ENCODE results near the gene PKD2L2.
"Not testable (repeated sequence)": the region's sequence is repeated elsewhere in the genome, so short reads cannot be mapped to it uniquely, and the experiment has no call there.

PKD2L2 gene

DNA sequence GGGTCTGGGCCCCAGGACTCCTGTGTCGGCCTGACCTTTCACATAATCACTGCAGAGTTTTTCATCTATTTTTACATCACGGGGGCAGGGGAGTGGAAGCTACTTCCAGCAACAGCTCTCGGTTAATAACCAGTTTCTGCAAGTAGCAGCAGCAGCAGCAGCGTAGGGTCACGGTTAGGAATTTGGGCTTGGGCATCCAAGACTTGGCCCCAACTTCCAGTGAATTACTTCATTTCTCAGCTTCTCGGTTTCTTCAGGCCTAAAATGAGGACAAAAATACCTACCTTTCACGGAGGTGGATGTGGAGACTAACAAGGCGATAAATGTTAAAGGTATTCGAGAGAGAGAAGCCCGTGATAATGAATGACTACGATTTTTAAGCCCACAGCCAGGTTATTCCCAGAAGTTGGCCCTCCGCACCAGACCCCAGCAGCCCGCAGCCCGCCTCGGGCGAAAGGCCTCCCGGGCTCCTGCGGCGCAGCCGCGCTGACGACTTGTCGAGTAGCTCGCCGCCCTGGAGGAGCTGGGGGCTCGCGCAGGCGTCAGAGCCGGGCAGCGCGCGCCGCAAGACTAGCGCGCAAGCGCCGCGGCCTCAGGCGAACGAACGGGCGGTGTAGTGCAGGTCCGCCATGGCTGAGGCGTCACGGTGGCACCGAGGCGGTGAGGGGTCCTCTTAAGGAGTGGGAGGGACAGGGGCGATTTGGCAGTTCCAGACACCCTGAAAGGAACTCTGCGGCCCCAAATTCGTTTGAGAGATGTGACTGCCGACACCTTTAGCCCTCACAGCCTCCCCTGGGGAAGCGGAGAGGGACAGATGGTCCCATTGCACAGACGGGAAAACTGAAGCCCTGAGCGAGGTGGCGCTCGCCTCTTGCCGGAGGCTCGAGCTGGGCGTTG, at the start of gene PKD2L2:
Gene PKD2L2, plus strand, starts transcription at position 595 of the 897 bp plus-strand sequence. Its CDS starts 35 bp downstream, at position 630.
- Histone ChIP-seq H3K36me3 (ENCODE audit: insufficient read depth, low read depth, low read length) (no peaks in the 10 kb centered on the region), H3K4me3 (ENCODE audit: low read length) (peak within 1 kb of the TSS; percentile 66), H3K9me3 (ENCODE audit: insufficient read depth, low read depth, low read length) (no peaks in the 10 kb centered on the region), H3K9ac (ENCODE audit: low read depth, low read length) (peak within 1 kb of the TSS; percentile 51; the same call in 1 of the 2 replicates), H3K27ac (ENCODE audit: low read length) (no peak within 1 kb of the TSS), H3K27me3 (ENCODE audit: insufficient read depth, low read length) (no peaks in the 10 kb centered on the region), H3K4me1 (ENCODE audit: insufficient read depth, low read length) (peaks cover 10% of the 10 kb centered on the region; the same call in 1 of the 2 replicates)

DNA sequence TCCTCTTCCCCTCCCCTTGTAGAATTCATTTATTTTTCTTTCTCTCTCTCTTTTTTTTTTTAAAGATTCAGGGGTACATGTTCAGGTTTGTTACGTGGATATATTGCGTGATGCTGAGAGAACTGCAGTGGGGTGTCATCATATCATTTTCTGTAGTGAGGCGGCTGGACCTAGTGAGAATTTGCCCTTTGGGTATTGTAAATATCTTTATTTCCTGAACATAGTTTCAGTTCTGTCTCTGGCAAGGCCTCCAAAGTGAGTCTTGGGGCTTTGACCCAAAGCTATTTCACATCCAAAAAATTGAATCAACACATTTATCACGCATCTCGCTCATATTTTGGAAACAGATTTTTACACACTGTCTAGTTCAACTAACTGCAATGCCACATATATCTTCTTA, 47.0 kb upstream of the PKD2L2 start:
- no peaks in the 10 kb centered on the region; the same call in 1 of the 2 replicates for H3K4me1 ChIP-seq (ENCODE audit: insufficient read depth, low read length)
- H3K9ac ChIP-seq (ENCODE audit: low read depth, low read length), result no peak overlapping the region
- no peaks in the 10 kb centered on the region for H3K36me3 ChIP-seq (ENCODE audit: insufficient read depth, low read depth, low read length)

DNA sequence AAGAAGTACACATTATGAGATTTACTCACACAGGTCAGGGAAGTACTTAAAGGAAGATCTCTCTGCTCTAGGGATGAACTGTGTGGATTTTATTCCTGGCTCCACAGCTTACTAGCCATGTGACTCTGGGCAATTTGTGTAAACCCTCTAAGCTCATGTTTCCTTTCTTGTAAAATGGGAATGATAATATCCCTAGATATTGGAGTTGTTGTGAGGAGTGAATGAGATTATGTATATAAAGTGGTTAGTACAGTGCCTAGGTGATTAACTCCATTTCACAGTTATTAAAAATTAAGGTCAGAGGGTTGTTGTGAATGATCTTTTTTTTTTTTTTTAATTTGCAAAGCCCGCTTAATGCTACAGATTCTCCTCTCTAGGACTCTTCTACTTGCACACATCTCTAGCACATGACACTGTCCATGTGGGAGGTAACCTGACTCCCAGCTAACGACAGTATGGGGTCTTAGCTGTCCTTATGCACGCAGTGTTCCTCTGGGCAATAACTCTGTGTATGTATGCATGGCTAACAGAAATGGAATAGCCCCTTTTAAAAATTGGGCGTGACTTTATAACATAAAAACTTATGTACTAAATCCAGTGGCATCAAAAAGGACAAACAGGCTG, 45.5 kb upstream of the PKD2L2 start:
- H3K27ac ChIP-seq (ENCODE audit: low read length), result no peak overlapping the region
- H3K4me1 ChIP-seq (ENCODE audit: insufficient read depth, low read length), result no peaks in the 10 kb centered on the region
- H3K27me3 ChIP-seq (ENCODE audit: insufficient read depth, low read length), result no peaks in the 10 kb centered on the region; the same call in 1 of the 2 replicates
- no peaks in the 10 kb centered on the region for H3K9me3 ChIP-seq (ENCODE audit: insufficient read depth, low read depth, low read length)
- no peaks in the 10 kb centered on the region for H3K36me3 ChIP-seq (ENCODE audit: insufficient read depth, low read depth, low read length)
- no peak overlapping the region for H3K4me3 ChIP-seq (ENCODE audit: low read length)
- H3K9ac ChIP-seq (ENCODE audit: low read depth, low read length), result no peak overlapping the region

More for the DNA sequence above, 47.0 kb upstream of the PKD2L2 start:
- Histone ChIP-seq H3K4me3 (ENCODE audit: low read length) (no peak overlapping the region), H3K27me3 (ENCODE audit: insufficient read depth, low read length) (no peaks in the 10 kb centered on the region), H3K9me3 (ENCODE audit: insufficient read depth, low read depth, low read length) (no peaks in the 10 kb centered on the region), H3K27ac (ENCODE audit: low read length) (no peak overlapping the region)

DNA sequence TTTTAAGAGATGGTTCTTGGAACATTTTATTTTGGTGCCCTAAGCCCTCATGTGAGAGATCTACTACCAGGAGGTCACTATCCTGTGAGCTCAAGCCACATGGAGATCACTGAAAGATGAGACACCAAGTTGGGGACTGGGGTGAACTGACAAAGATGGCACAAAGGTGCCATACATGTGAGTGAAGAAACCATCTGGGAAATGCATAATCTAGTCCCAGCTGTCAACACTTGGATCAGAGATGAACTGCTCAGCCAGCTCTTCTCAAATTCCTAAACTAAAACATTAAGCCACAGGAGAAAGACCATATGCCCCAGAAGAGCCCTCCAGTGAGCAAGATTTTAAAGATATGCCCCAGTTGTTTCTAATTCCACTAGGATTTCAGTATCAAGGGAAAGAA, 43.8 kb upstream of the PKD2L2 start:
- H3K27ac ChIP-seq (ENCODE audit: low read length), result no peak overlapping the region
- H3K27me3 ChIP-seq (ENCODE audit: insufficient read depth, low read length), result no peaks in the 10 kb centered on the region; the same call in 1 of the 2 replicates
- no peaks in the 10 kb centered on the region for H3K9me3 ChIP-seq (ENCODE audit: insufficient read depth, low read depth, low read length)
- H3K4me3 ChIP-seq (ENCODE audit: low read length), result no peak overlapping the region
- no peaks in the 10 kb centered on the region for H3K4me1 ChIP-seq (ENCODE audit: insufficient read depth, low read length)
- no peaks in the 10 kb centered on the region for H3K36me3 ChIP-seq (ENCODE audit: insufficient read depth, low read depth, low read length)
- H3K9ac ChIP-seq (ENCODE audit: low read depth, low read length), result no peak overlapping the region

DNA sequence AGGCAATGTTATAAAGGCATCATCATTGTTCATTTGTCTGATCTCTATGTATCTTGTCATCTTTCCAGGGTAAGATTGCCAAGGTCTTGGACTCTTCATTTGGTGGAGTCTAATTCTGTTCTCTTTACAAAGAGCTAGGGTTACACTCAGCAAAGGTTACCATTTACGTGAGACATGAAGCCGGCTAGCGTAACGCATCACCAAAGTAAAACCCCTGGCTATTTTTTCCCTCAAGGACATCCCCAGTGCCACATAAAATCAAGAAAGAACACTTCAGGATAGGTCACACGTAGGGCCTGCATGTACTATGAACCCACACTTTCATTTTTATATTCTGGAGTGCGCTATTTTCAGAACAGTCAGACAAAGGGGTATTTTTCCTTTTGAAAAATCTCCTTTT, 41.6 kb upstream of the PKD2L2 start:
- Histone ChIP-seq H3K9ac (ENCODE audit: low read depth, low read length) (no peak overlapping the region), H3K4me1 (ENCODE audit: insufficient read depth, low read length) (no peaks in the 10 kb centered on the region), H3K4me3 (ENCODE audit: low read length) (no peak overlapping the region), H3K9me3 (ENCODE audit: insufficient read depth, low read depth, low read length) (no peaks in the 10 kb centered on the region), H3K36me3 (ENCODE audit: insufficient read depth, low read depth, low read length) (no peaks in the 10 kb centered on the region), H3K27me3 (ENCODE audit: insufficient read depth, low read length) (no peaks in the 10 kb centered on the region; the same call in 1 of the 2 replicates), H3K27ac (ENCODE audit: low read length) (no peak overlapping the region)

DNA sequence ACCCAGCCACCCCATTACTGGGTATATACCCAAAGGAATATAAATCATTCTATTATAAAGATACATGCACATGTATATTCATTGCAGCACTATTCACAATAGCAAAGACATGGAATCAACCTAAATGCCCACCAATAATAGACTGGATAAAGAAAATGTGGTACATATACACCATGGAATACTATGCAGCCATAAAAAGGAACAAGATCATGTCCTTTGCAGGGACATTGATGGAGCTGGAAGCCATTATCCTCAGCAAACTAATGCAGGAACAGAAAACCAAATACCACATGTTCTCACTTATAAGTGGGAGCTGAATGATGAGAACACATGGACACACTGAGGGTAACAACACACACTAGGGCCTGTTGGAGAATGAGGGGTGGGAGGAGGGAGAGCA, 36.1 kb upstream of the PKD2L2 start:
- H3K27me3 ChIP-seq (ENCODE audit: insufficient read depth, low read length); H3K4me1 ChIP-seq (ENCODE audit: insufficient read depth, low read length); H3K9ac ChIP-seq (ENCODE audit: low read depth, low read length); H3K27ac ChIP-seq (ENCODE audit: low read length); H3K9me3 ChIP-seq (ENCODE audit: insufficient read depth, low read depth, low read length); H3K36me3 ChIP-seq (ENCODE audit: insufficient read depth, low read depth, low read length); H3K4me3 ChIP-seq (ENCODE audit: low read length): not testable (repeated sequence)

DNA sequence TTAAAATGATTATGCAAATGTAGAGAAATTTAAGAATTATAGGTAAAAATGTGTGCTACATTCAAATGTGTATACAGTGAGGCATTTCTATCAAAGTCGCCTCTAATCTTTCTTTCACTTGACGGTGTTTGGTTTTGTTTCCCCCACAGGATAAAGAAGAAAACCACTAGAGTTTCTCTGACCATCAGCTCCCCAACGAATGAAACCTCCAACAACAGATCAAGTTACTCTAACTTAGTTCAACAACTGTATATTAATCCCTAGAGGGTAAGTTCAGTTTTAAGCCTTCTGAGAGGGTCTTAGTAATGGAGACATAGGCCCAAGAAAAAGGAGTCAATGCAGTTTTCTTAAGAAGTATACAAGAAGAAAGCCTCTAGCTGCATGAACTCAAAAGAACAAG, 33.1 kb upstream of the PKD2L2 start:
- H3K36me3 ChIP-seq (ENCODE audit: insufficient read depth, low read depth, low read length), result no peaks in the 10 kb centered on the region
- no peaks in the 10 kb centered on the region for H3K9me3 ChIP-seq (ENCODE audit: insufficient read depth, low read depth, low read length)
- no peak overlapping the region for H3K4me3 ChIP-seq (ENCODE audit: low read length)
- no peak overlapping the region for H3K9ac ChIP-seq (ENCODE audit: low read depth, low read length)
- no peaks in the 10 kb centered on the region for H3K4me1 ChIP-seq (ENCODE audit: insufficient read depth, low read length)
- no peak overlapping the region for H3K27ac ChIP-seq (ENCODE audit: low read length)
- no peaks in the 10 kb centered on the region for H3K27me3 ChIP-seq (ENCODE audit: insufficient read depth, low read length)

DNA sequence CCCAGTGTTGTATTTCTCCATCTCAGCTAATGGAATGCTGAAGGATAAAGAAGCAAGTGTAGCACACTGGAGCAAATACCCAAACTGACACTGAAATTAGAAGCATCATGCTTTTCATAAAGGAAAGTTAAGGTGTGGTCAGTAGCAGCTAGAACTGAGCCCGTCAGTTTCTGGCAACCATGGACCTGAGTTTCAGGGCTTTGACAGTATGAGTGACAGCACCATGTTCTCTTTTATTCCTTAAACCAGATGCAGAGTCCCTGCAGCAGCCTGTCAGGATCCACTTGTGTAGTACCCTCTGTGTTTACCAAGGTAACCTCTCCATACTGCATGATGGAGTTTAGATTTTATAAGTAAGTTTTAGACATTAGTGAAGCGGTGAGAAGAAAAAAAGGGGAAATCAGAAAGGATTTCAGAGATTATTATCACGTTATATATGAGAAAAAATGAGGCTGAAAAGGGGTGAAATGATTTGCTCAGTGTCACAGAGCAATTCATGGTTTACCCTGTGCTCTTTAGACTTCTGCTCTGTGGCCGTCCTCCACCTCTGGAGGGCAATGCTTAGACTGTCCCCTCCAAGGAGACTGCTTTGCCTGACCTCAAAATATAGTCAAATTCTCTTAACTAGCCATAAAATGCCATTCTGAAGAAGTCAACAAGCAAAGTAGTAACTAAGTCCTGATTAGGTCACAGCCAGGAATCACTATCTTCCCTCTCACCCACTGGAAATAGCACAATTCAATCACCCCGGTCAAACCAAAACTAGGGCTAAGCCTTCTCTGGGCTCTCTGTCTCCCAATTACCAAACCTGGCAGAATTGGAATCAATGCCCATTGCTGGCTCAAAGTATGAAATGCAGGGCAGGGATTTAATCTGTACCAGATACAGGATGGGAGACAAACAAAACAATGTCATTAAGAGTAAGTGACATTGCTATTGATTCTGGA, 32.1 kb upstream of the PKD2L2 start:
- Histone ChIP-seq H3K27me3 (ENCODE audit: insufficient read depth, low read length) (no peaks in the 10 kb centered on the region), H3K27ac (ENCODE audit: low read length) (no peak overlapping the region), H3K4me1 (ENCODE audit: insufficient read depth, low read length) (no peaks in the 10 kb centered on the region), H3K4me3 (ENCODE audit: low read length) (no peak overlapping the region), H3K9me3 (ENCODE audit: insufficient read depth, low read depth, low read length) (no peaks in the 10 kb centered on the region), H3K9ac (ENCODE audit: low read depth, low read length) (no peak overlapping the region), H3K36me3 (ENCODE audit: insufficient read depth, low read depth, low read length) (no peaks in the 10 kb centered on the region)

DNA sequence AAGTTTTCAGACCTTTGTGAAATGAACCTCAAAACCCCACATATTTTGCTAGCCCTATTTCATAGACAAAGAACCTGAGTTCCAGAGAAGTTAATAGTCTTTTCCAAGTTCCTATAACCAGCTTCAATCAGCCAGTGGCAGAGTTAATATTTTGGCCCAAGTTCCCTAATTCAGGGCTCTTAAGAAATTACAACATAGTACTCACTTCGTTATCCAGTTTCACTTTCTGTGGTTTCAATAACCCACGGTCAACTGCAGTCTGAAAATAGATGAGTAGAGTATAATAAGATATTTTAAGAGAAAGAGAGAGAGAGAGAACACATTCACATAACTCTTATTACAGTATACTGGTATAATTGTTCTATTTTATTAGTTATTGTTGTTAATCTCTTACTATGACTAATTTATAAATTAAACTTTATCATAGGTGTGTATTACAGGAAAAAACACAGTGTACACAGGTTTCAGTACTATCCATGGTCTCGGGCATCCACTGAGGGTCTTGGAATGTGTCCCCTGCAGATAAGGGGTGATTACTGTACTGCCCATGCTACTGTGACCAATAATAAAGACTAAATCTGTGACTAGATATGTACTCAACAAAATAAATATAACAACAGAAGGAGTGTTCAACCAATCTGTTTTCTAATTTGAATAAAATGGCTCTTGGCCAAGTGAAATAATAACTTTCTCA, 30.9 kb upstream of the PKD2L2 start:
- Histone ChIP-seq H3K36me3 (ENCODE audit: insufficient read depth, low read depth, low read length) (no peaks in the 10 kb centered on the region), H3K4me1 (ENCODE audit: insufficient read depth, low read length) (no peaks in the 10 kb centered on the region), H3K9ac (ENCODE audit: low read depth, low read length) (no peak overlapping the region), H3K27me3 (ENCODE audit: insufficient read depth, low read length) (no peaks in the 10 kb centered on the region), H3K4me3 (ENCODE audit: low read length) (no peak overlapping the region), H3K27ac (ENCODE audit: low read length) (no peak overlapping the region), H3K9me3 (ENCODE audit: insufficient read depth, low read depth, low read length) (no peaks in the 10 kb centered on the region)

DNA sequence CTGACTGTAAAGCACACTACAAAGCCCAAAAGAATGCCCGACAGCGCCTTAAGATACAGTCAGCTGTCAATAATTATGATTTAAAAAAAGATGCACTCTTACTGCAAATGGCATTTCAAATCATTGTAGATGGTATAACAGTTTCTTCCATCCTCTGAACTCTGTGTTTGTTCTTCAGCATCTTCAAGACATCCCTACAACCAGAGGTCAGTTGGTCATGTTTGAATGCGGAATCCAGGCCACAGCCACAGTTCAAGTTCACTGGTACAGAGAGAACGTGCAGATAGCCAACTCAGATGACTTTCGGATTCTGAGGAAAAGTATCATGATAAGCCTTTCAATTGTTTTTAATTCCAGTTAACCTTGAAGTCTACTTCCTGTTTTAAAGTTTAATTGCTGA, 30.3 kb upstream of the PKD2L2 start:
- H3K27me3 ChIP-seq (ENCODE audit: insufficient read depth, low read length), result no peaks in the 10 kb centered on the region
- no peak overlapping the region for H3K4me3 ChIP-seq (ENCODE audit: low read length)
- H3K9ac ChIP-seq (ENCODE audit: low read depth, low read length), result no peak overlapping the region
- no peaks in the 10 kb centered on the region for H3K4me1 ChIP-seq (ENCODE audit: insufficient read depth, low read length)
- no peak overlapping the region for H3K27ac ChIP-seq (ENCODE audit: low read length)
- H3K36me3 ChIP-seq (ENCODE audit: insufficient read depth, low read depth, low read length), result no peaks in the 10 kb centered on the region
- no peaks in the 10 kb centered on the region for H3K9me3 ChIP-seq (ENCODE audit: insufficient read depth, low read depth, low read length)

DNA sequence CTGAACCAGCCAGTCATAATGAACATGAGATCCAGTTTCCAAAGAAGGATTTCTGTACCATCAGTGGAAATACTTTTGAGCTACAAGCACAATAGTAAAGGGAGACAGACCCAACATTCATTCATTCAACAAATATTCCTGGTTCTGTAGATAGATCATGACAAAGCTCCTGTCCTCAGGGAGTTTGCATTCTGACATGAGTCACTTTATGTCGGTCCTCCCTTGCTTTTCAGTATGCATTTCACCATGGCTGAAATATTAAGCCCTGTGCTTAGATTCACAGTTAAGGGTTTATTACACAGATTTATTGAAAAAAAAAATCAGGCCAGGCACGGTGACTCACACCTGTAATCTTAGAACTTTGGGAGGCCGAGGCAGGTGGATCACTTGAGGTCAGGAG, 27.0 kb upstream of the PKD2L2 start:
- H3K9ac ChIP-seq (ENCODE audit: low read depth, low read length), result no peak overlapping the region
- no peaks in the 10 kb centered on the region for H3K27me3 ChIP-seq (ENCODE audit: insufficient read depth, low read length)
- no peaks in the 10 kb centered on the region for H3K36me3 ChIP-seq (ENCODE audit: insufficient read depth, low read depth, low read length)
- no peaks in the 10 kb centered on the region for H3K9me3 ChIP-seq (ENCODE audit: insufficient read depth, low read depth, low read length)
- no peaks in the 10 kb centered on the region for H3K4me1 ChIP-seq (ENCODE audit: insufficient read depth, low read length)
- no peak overlapping the region for H3K4me3 ChIP-seq (ENCODE audit: low read length)
- H3K27ac ChIP-seq (ENCODE audit: low read length), result no peak overlapping the region
